HG02588 (cell line): Measurements from ENCODE around the gene TAB2.
"Not testable (repeated sequence)": the region's sequence is repeated elsewhere in the genome, so short reads cannot be mapped to it uniquely, and the experiment has no call there.

ENCODE experiments used
- ATAC-seq: cut with Tn5 transposase; IDR thresholded peaks from one replicate; pipeline ENCODE4 v1.9.1; 2021; ENCODE audit warnings: mild to moderate bottlenecking, moderate library complexity; ENCODE audit not compliant: unreplicated experiment

TAB2 gene

GRCh38 chr6:149439626-149440025 lies 122.1 kb downstream of the TAB2 start:
- ATAC-seq, result no peak

- ATAC-seq, result no peak
Measured at GRCh38 chr6:149440735-149441671, 123.5 kb downstream of the TAB2 start.

GRCh38 chr6:149441740-149442139 lies 124.2 kb downstream of the TAB2 start:
- ATAC-seq, result no peak

- no peak for ATAC-seq
Measured at GRCh38 chr6:149443411-149444181, 126.1 kb downstream of the TAB2 start.

GRCh38 chr6:149444360-149445094 lies 127.0 kb downstream of the TAB2 start:
- ATAC-seq, result not testable (repeated sequence)

GRCh38 chr6:149445095-149445466 lies 127.6 kb downstream of the TAB2 start:
- ATAC-seq, result no peak

- ATAC-seq, result no peak
Measured at GRCh38 chr6:149445573-149445972, 128.1 kb downstream of the TAB2 start.

GRCh38 chr6:149446791-149447376 lies 129.4 kb downstream of the TAB2 start:
- ATAC-seq, result no peak

- no peak for ATAC-seq
Measured at GRCh38 chr6:149448821-149449453, 131.4 kb downstream of the TAB2 start.

GRCh38 chr6:149449831-149450678 lies 132.5 kb downstream of the TAB2 start:
- no peak for ATAC-seq

GRCh38 chr6:149450679-149451375 lies 133.3 kb downstream of the TAB2 start:
- no peak for ATAC-seq

- no peak for ATAC-seq
Measured at GRCh38 chr6:149451376-149452036, 134.0 kb downstream of the TAB2 start.

- ATAC-seq, result no peak
Measured at GRCh38 chr6:149452037-149452939, 134.8 kb downstream of the TAB2 start.

- ATAC-seq, result no peak
Measured at GRCh38 chr6:149453597-149454345, 136.3 kb downstream of the TAB2 start.

GRCh38 chr6:149454346-149454848 lies 136.9 kb downstream of the TAB2 start:
- ATAC-seq, result no peak

- ATAC-seq, result no peak
Measured at GRCh38 chr6:149455031-149455732, 137.7 kb downstream of the TAB2 start.
